Measurements from ENCODE around the gene RNF44. TPM values are rescaled to one million over a fixed set of nuclear protein-coding genes. Genes with fewer than 3 reads are reported as not detected.

RNF44 gene
- total and polyA plus RNA-seq, 2 of the 4 experiments (the other 2 are of a cell fraction) = 0.54 to 12.4 TPM

GRCh38 chr5:176581361-176581760, 44.2 kb upstream of the RNF44 start:
- H2AFZ ChIP-seq (replicated peaks; ENCODE audit: low read length, poor library complexity) = no peak overlapping the region
- no peak overlapping the region for H3K23ac ChIP-seq (ENCODE audit: low read depth, low read length)
- TF ChIP-seq CHD1 (IDR thresholded peaks at IDR 0.05; ENCODE audit: low read depth, low read length) = no peak
- no peak for TF ChIP-seq CTCF (conservative IDR thresholded peaks at IDR 0.05; ENCODE audit: low read depth, low read length)
- no peak for TF ChIP-seq NFE2L2 (IDR thresholded peaks at IDR 0.05; ENCODE audit: low read depth, low read length)
- no peak for TF ChIP-seq ELK1 (IDR thresholded peaks at IDR 0.05; ENCODE audit: borderline replicate concordance, low read depth, low read length)
- no peak for TF ChIP-seq BHLHE40 (IDR thresholded peaks at IDR 0.05; ENCODE audit: low read depth, low read length)
- TF ChIP-seq RFX5 (IDR thresholded peaks at IDR 0.05; ENCODE audit: low read depth, low read length) = no peak
- TF ChIP-seq MAZ (IDR thresholded peaks at IDR 0.05; ENCODE audit: borderline replicate concordance, low read depth, low read length) = no peak
- no peak for TF ChIP-seq FOS (IDR thresholded peaks at IDR 0.05; ENCODE audit: low read depth, low read length)
- no peak for TF ChIP-seq RCOR1 (IDR thresholded peaks at IDR 0.05; ENCODE audit: insufficient replicate concordance, low read length)
- no peak for TF ChIP-seq RAD21 (IDR thresholded peaks at IDR 0.05; ENCODE audit: low read length)
- TF ChIP-seq USF2 (IDR thresholded peaks at IDR 0.05; ENCODE audit: low read depth, low read length) = no peak
- TF ChIP-seq MXI1 (IDR thresholded peaks at IDR 0.05; ENCODE audit: borderline replicate concordance, low read depth, low read length) = no peak
- TF ChIP-seq SMC3 (IDR thresholded peaks at IDR 0.05; ENCODE audit: low read depth, low read length) = no peak
- no peak for TF ChIP-seq CEBPB (IDR thresholded peaks at IDR 0.05; ENCODE audit: low read depth, low read length)
- TF ChIP-seq POLR2A (IDR thresholded peaks at IDR 0.05; ENCODE audit: low read depth, low read length) = no peak
- H2BK120ac ChIP-seq (ENCODE audit: low read depth, low read length) = no peak overlapping the region
- POLR2A ChIA-PET (ENCODE audit: unreplicated experiment) = no interaction called here
- DNase-seq (no peak), ATAC-seq (ENCODE audit: low read depth) (no peak)
- no peak overlapping the region for H3K4me3 ChIP-seq (ENCODE audit: insufficient read depth, low read depth, low read length)
- H3K4me2 ChIP-seq (ENCODE audit: low read depth, low read length) = no peak overlapping the region
- peaks cover 9% of the 10 kb centered on the region; the same call in 1 of the 2 replicates for H3K9me1 ChIP-seq (ENCODE audit: insufficient read depth, low read length)
- no peak overlapping the region for H2AK5ac ChIP-seq (ENCODE audit: low read depth, low read length)
- no peak overlapping the region for H4K5ac ChIP-seq (ENCODE audit: low read depth, low read length)
- no peak overlapping the region for H3K4ac ChIP-seq (ENCODE audit: low read depth, low read length)
- no peak overlapping the region for H2BK5ac ChIP-seq (ENCODE audit: low read depth, low read length, poor library complexity, severe bottlenecking)
- H3K4me1 ChIP-seq (ENCODE audit: control insufficient read depth, insufficient read depth, low read length) = peaks cover 7% of the 10 kb centered on the region
- in situ Hi-C loops (cut with MboI; ENCODE audit: low sequenced_read_pairs) = no loop called here
- dilution Hi-C loops (cut with HindIII; ENCODE audit: low sequenced_read_pairs, unreplicated experiment) = no loop called here
- no peak overlapping the region for H2AK9ac ChIP-seq (replicated peaks; ENCODE audit: low read depth, low read length, poor library complexity)
- no peak overlapping the region for H3K18ac ChIP-seq (ENCODE audit: low read depth, low read length)
- no peak overlapping the region for H4K91ac ChIP-seq (ENCODE audit: insufficient read depth, low read depth, low read length)
- H4K8ac ChIP-seq (ENCODE audit: low read depth in 2 of 2, low read length in 2 of 2) = no peak overlapping the region
- peaks cover 9% of the 10 kb centered on the region; the same call in 1 of the 2 replicates for H3K9me3 ChIP-seq (ENCODE audit: control insufficient read depth, insufficient read depth, low read length)
- no peak overlapping the region for H2BK15ac ChIP-seq (ENCODE audit: low read depth, low read length)
- intact Hi-C loops (cut with micrococcal nuclease) = no loop called here
- H4K20me1 ChIP-seq (ENCODE audit: insufficient read depth, low read length) = no peaks in the 10 kb centered on the region
- H3K27me3 ChIP-seq (ENCODE audit: control insufficient read depth, insufficient read depth, low read length) = no peaks in the 10 kb centered on the region; the same call in 1 of the 2 replicates
- no peaks in the 10 kb centered on the region for H3K36me3 ChIP-seq (ENCODE audit: control insufficient read depth, insufficient read depth, low read length)
- H3K27ac ChIP-seq (ENCODE audit: insufficient read depth, low read length) = no peak overlapping the region
- no peak overlapping the region for H3K14ac ChIP-seq (replicated peaks; ENCODE audit: low read depth, low read length)
- H3K56ac ChIP-seq (ENCODE audit: extremely low read depth, insufficient read depth, low read length) = no peak overlapping the region
- 86% methylated on average over 6 of the region's 12 CpGs; no CpG with 5 or more reads in 1 of the 2 experiments for WGBS, 2 experiments (ENCODE audit: extremely low coverage in 2 of 2, insufficient read length in 1 of 2)
- CTCF ChIA-PET = no interaction called here
- H3K79me1 ChIP-seq (ENCODE audit: low read depth in 1 of 2, low read length in 2 of 2) = no peaks in the 10 kb centered on the region; a peak in 1 of 4 replicates
- H3K9ac ChIP-seq (ENCODE audit: low read depth, low read length) = no peak overlapping the region
- H2BK20ac ChIP-seq (ENCODE audit: low read depth, low read length) = no peak overlapping the region
- no TSS peak for BruUV-seq (replicated peaks)

Data from IMR-90 (cell line).